Gastrocnemius medialis (tissue), 4 donors: ENCODE measurements around the gene DHRS12.

Source experiments
- POLR2A ChIP-seq, 2 donors: fragments of 450-650 bp; IDR thresholded peaks; one replicate each; pipeline ENCODE4 v1.6.1; 2017; ENCODE audit warnings: antibody characterized with exemption in 2 of 2, mild to moderate bottlenecking in 2 of 2, moderate library complexity in 2 of 2
- TF ChIP-seq, protein P1 (sequence below), 5 experiments: fragments of 450-650 bp in 3 of 5; fragments of 200-600 bp in 2 of 5; sonication (generic) in 2 of 5; IDR thresholded peaks in 4 of 5; conservative IDR thresholded peaks in 1 of 5; 1 replicate in 4 of 5; 2 replicates in 1 of 5; pipeline ENCODE4 v1.5.1; 2016 to 2019; ENCODE audit warnings: antibody characterized with exemption in 5 of 5, mild to moderate bottlenecking in 3 of 5, moderate library complexity in 3 of 5

DNA sequence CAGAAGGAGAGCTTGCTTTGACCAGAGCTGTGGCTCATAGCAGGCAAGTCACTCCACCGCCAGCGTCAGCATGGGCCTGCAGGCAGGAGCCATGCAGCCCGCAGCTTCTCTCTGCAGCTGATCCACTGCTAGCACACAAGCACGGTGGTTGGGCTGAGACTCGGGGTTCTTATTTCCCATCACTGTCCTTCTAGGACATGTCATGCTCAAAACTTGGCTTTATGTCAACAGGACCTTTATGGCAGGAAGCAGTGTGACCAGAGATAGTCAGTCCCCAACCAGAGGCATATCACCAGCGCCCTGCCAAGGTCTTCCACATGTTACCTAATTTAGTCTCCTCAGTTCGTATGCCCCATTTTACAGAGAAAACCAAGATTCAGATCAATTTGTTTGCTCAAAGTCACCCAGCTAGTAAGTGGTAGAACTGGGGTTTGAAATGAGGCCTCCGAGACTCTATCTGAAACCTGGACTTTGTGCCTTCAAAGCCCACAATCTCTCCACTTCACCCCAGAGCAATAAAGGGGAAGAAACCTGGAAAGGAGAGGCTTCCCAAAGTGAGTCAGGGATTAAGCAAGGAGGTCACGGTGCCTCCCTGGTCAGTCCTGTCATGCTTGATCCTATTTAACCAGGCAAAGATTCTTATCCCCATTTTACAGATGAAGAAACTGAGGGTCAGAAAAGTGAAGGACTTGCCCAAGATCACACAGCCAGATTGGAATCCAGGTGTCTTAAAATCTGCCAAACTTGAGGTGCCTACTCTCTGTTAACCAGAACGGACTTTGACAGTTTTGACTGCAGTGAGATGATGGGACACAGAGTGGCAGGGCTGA is 36.0 kb upstream of the DHRS12 start:
- TF ChIP-seq, protein P1, sequence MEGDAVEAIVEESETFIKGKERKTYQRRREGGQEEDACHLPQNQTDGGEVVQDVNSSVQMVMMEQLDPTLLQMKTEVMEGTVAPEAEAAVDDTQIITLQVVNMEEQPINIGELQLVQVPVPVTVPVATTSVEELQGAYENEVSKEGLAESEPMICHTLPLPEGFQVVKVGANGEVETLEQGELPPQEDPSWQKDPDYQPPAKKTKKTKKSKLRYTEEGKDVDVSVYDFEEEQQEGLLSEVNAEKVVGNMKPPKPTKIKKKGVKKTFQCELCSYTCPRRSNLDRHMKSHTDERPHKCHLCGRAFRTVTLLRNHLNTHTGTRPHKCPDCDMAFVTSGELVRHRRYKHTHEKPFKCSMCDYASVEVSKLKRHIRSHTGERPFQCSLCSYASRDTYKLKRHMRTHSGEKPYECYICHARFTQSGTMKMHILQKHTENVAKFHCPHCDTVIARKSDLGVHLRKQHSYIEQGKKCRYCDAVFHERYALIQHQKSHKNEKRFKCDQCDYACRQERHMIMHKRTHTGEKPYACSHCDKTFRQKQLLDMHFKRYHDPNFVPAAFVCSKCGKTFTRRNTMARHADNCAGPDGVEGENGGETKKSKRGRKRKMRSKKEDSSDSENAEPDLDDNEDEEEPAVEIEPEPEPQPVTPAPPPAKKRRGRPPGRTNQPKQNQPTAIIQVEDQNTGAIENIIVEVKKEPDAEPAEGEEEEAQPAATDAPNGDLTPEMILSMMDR (IDR thresholded peaks at IDR 0.05 in 4 of 5, conservative IDR thresholded peaks at IDR 0.05 in 1 of 5): no peak
- no peak for TF ChIP-seq POLR2A (IDR thresholded peaks at IDR 0.05)
